HFF-Myc (cell line): ENCODE measurements around the gene GRIK4.

Experiments
- DNase-seq: peaks from one replicate; pipeline ENCODE4 v3.0.0-alpha.2; 2011; ENCODE audit warnings: low read depth; ENCODE audit errors: extremely low read depth
- H3K4me3 ChIP-seq: replicated peaks from 2 replicates; pipeline ENCODE4 v1.5.1; 2011; ENCODE audit warnings: low read depth, mild to moderate bottlenecking, control low read depth, low read length
- CTCF ChIP-seq: IDR thresholded peaks from 2 replicates; pipeline ENCODE4 v1.5.1; 2012; ENCODE audit warnings: mild to moderate bottlenecking, low read depth, low read length, control low read depth; ENCODE audit errors: missing control alignments

The GRIK4 gene

DNA sequence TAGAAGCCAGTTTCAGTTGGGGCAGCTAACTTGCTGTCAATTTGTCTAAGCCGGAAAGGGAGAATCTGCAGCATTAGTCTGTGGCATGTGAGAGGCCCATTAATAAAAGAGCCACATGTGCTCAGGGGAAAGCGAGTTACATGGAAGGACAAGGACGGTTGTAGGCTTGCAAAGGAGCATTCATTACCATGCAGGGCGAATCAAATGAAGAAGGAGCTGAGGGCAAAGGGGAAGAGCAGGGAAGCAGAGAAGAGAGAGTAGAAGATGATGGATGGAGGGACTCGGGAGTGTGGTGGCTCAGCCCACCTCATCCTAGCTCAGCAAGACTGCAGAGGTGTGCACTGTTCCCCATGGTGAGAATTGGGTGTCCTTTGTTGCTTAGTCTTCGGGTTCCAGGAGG lies 359.6 kb downstream of the GRIK4 start:
- TF ChIP-seq CTCF = no peak
- no peak for DNase-seq
- H3K4me3 ChIP-seq = no peak overlapping the region

DNA sequence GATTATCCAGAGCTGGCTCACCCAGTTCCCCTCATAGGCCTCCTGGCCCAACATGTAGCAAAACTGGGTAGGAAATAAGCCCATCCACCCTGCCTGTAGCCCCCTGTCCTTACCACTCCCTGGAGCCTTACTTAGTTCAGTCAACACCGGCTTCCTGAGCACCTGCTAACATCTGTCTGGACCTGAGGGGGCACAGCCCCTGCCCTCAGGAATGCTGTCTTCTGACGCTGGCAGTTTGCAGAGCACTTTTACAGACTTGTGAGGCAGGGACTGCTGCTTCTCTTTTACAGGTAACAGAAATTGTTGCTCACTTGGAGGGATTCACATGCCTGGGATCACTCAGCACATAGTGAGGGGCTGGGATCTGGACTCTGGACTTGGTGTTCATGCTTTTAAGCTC lies 360.4 kb downstream of the GRIK4 start:
- no peak for DNase-seq
- H3K4me3 ChIP-seq = no peak overlapping the region
- TF ChIP-seq CTCF = no peak

DNA sequence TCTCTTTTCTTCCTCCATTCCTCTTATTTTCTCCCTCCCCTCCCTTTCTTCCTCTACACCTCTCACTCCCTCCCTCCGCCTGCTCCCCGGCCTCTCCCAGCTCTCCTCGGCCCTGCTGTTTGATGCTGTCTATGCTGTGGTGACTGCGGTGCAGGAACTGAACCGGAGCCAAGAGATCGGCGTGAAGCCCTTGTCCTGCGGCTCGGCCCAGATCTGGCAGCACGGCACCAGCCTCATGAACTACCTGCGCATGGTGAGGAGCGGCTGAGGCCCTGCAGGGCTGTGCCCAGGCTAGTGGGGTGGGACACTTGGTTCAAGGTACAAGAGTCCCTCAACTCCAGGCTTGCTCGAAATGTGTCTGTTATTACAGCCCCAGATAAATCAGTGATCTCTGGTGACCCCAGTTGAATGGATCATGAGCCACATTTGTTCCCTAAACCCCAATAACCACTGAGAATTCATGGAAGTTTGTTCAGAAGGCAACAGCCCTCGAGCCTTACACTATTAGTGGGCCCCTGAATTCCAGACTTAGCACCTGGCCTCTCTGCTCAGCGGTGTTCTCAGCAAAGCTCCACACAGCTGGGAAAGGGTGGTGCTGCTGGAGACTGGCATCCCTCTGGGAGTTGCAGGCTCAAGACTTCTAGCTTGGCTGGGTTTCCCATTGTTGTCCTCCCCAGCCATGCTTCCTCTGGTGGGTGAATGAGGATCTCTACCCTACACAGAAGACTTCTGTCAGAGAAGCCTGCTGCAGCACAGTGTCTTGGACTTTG lies 362.6 kb downstream of the GRIK4 start:
- TF ChIP-seq CTCF = no peak
- DNase-seq = no peak
- no peak overlapping the region for H3K4me3 ChIP-seq

DNA sequence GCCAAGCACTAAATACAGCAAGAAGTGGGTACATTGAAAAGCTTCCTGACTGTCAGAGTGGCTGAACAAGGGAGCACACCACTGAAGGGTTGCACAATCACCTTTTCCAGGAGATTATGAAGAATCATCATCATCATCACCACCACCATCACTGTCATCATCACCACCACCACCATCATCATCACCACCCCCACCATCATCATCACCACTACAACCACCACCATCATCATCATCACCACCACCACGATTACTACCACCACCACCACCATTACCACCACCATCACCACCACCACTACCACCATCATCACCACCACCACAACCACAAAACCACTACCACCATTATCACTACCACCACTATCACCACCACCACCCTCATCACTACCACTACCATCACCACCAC lies 364.4 kb downstream of the GRIK4 start:
- DNase-seq = no peak
- no peak overlapping the region for H3K4me3 ChIP-seq
- no peak for TF ChIP-seq CTCF

DNA sequence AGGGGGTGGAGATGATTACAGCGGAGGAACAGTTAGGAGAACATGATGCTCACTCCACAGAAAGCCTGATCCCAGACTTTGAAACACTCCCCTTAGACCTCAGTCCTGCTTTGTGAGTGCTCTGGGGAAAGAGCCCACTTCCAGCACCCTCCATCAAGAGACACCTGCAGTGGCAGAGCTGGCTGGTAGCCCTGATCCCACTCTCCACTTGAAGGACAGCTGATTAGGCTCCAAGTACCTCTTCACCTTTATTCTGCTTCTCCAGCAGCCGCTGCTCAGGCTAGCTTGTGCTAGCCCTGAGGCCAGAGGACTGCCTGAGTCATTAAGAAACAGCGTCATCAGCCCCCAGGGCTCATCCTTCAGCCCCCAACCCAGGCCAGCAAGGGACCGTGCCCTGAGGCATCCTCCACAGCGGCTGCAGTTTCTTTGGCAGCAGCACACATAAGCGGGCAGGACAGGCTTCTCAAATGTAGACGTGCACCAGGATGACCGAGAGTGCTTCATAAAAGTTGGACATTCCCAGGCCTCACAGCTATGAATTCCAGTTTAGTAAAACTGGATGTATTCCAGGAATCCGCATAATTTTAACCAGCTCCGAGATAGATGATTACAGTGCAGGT lies 366.3 kb downstream of the GRIK4 start:
- DNase-seq = no peak
- no peak overlapping the region for H3K4me3 ChIP-seq
- no peak for TF ChIP-seq CTCF

DNA sequence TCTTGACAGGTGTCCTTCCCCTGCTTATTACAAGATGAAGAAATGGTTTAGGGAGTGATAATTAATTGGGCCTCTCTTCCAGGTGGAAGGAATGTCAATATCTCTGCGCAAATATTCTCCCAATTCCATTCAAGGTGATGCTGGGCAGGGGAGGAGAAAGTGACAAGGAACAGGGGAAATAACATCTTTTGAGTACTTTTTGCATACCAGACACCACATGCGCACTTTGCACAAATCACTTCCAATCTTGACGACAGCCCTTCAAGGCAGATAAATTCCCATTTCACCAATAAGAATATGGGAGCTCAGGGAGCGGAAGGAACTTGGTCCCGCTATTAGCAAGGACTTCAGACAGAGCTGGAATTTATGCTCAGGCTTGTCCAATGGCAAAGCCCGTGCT lies 367.2 kb downstream of the GRIK4 start:
- no peak for TF ChIP-seq CTCF
- no peak for DNase-seq
- no peak overlapping the region for H3K4me3 ChIP-seq
